Transverse colon (tissue), 3 donors: Measurements from ENCODE around the gene NKPD1.

Experiments
- CTCF ChIP-seq, 5 experiments: fragments of 200-600 bp in 3 of 5; fragments of 450-650 bp in 2 of 5; sonication (generic) in 3 of 5; IDR thresholded peaks; 1 replicate in 2 of 5; 2 replicates in 3 of 5; pipeline ENCODE4 v1.5.1; 2016 to 2017; ENCODE audit warnings: antibody characterized with exemption in 5 of 5, inconsistent platforms in 3 of 5, mild to moderate bottlenecking in 2 of 5, moderate library complexity in 1 of 5
- POLR2A ChIP-seq: fragments of 450-650 bp; IDR thresholded peaks from one replicate; pipeline ENCODE4 v1.6.1; 2016; ENCODE audit warnings: antibody characterized with exemption, mild to moderate bottlenecking, moderate library complexity

GRCh38 chr19:45158503-45159209 lies 2.1 kb downstream of the NKPD1 start:
- TF ChIP-seq POLR2A (no peak), CTCF (IDR thresholded peaks at IDR 0.05) (no peak)
